K562 (cell line): ENCODE measurements around the gene PIGB. TPM values are rescaled to one million over a fixed set of nuclear protein-coding genes. Genes with fewer than 3 reads are reported as not detected.

ENCODE experiments used
- ATAC-seq: fragments of 200-7000 bp; cut with Tn5 transposase; 3 replicates; pipeline ENCODE4 v1.9.1; 2020; ENCODE audit warnings: moderate library complexity
- BruUV-seq: library from RNA; stranded (reverse); fragments of 400-500 nt; replicated peaks from 2 replicates; lab custom pipeline; 2021; lab: Mats Ljungman, UMichigan
- CTCF ChIA-PET: fragments of 300-600 bp; formaldehyde crosslinking; extraction: SDS; loops from one replicate; lab custom pipeline; 2021; ENCODE audit warnings: low intra/inter-chr PET ratio; lab: Yijun Ruan, JAX
- POLR2A ChIA-PET: fragments of 300-600, 350-650 bp; sonication (Branson Sonifier 250); formaldehyde crosslinking; extraction: SDS; loops from one replicate; lab custom pipeline; 2021; ENCODE audit warnings: antibody characterized with exemption, inconsistent platforms; lab: Yijun Ruan, JAX
- DNase-seq, 4 experiments: peaks; one replicate each; pipeline versions ENCODE4 v3.0.0 to v3.0.0-alpha.2; 2011 to 2018; ENCODE audit warnings: low spot score in 3 of 4, mixed read lengths in 3 of 4; ENCODE audit errors: extremely low read depth in 1 of 4
- FAIRE-seq: peaks from 2 replicates; lab custom pipeline; 2011; peaks lifted over from hg19 to GRCh38; lab: Jason Lieb, UNC
- H2AFZ ChIP-seq: 2 replicates; pipeline ENCODE4 v1.6.0; 2011; ENCODE audit warnings: low read depth, low read length, control low read depth, inconsistent platforms
- H3K27ac ChIP-seq: fragments of 200-600 bp; 3 replicates; pipeline ENCODE4 v1.8.0; 2011; ENCODE audit warnings: low read depth, mild to moderate bottlenecking, control low read depth, inconsistent platforms, low read length, moderate library complexity, mixed read lengths; ENCODE audit errors: extremely low read depth
- H3K27me3 ChIP-seq, 2 experiments: fragments of 300-600 bp in 1 of 2; 2 replicates in 1 of 2; 3 replicates in 1 of 2; pipeline versions ENCODE4 v1.6.0 to v1.8.0; 2011; ENCODE audit warnings: inconsistent platforms in 2 of 2, low read length in 2 of 2, mild to moderate bottlenecking in 1 of 2, mixed read lengths in 1 of 2, moderate library complexity in 1 of 2; ENCODE audit not compliant: control insufficient read depth in 2 of 2, insufficient read depth in 2 of 2
- H3K36me3 ChIP-seq: fragments of 300-600 bp; 3 replicates; pipeline ENCODE4 v1.8.0; 2011; ENCODE audit warnings: mild to moderate bottlenecking, low read length, inconsistent platforms; ENCODE audit not compliant: control insufficient read depth, insufficient read depth
- H3K4me1 ChIP-seq, 2 experiments: fragments of 200-600 bp in 1 of 2; replicated peaks in 1 of 2; 2 replicates in 1 of 2; 3 replicates in 1 of 2; pipeline versions ENCODE4 v1.5.1 to v1.8.0; 2011; ENCODE audit warnings: inconsistent platforms in 2 of 2, low read length in 2 of 2, mild to moderate bottlenecking in 1 of 2, mixed read lengths in 1 of 2, moderate library complexity in 1 of 2; ENCODE audit not compliant: control insufficient read depth in 2 of 2, insufficient read depth in 2 of 2
- H3K4me2 ChIP-seq: 2 replicates; pipeline ENCODE4 v1.6.1; 2011; ENCODE audit warnings: low read length, control low read depth, inconsistent platforms, mixed read lengths; ENCODE audit not compliant: insufficient read depth
- H3K4me3 ChIP-seq: fragments of 200-600 bp; sonication (generic), shearing (Covaris generic); 2 replicates; pipeline ENCODE4 v1.5.1; 2016; ENCODE audit warnings: control low read depth, inconsistent platforms
- H3K79me2 ChIP-seq: fragments of 200-600 bp; 3 replicates; pipeline ENCODE4 v1.8.0; 2011; ENCODE audit warnings: low read length, inconsistent platforms; ENCODE audit not compliant: control insufficient read depth, insufficient read depth
- H3K9ac ChIP-seq, 2 experiments: 2 replicates each; pipeline versions ENCODE4 v1.6.0 to v1.6.1; 2011; ENCODE audit warnings: low read depth in 2 of 2, low read length in 2 of 2, control low read depth in 1 of 2, inconsistent platforms in 1 of 2, mild to moderate bottlenecking in 1 of 2, mixed read lengths in 1 of 2; ENCODE audit not compliant: insufficient read depth in 1 of 2
- H3K9me1 ChIP-seq: one replicate; pipeline ENCODE4 v1.6.0; 2011; ENCODE audit warnings: inconsistent platforms, mild to moderate bottlenecking, low read length, moderate library complexity; ENCODE audit not compliant: control insufficient read depth, insufficient read depth
- H3K9me3 ChIP-seq: replicated peaks from 2 replicates; pipeline ENCODE4 v1.5.1; 2011; ENCODE audit warnings: low read depth, low read length, inconsistent platforms; ENCODE audit not compliant: control insufficient read depth, insufficient read depth
- H4K20me1 ChIP-seq: replicated peaks from 2 replicates; pipeline ENCODE4 v1.6.1; 2011; ENCODE audit warnings: low read length, inconsistent platforms, mixed read lengths; ENCODE audit not compliant: control insufficient read depth, insufficient read depth
- FOXK1 ChIP-seq: sonication (generic); formaldehyde crosslinking; IDR thresholded peaks from 2 replicates; pipeline ENCODE4 v1.8.0; 2022; ENCODE audit warnings: missing genetic modification reagents, mild to moderate bottlenecking, borderline replicate concordance
- HNRNPH1 ChIP-seq: fragments of 200-400 bp; formaldehyde crosslinking; optimal IDR thresholded peaks from 2 replicates; pipeline ENCODE3; 2017; ENCODE audit warnings: low read depth, mild to moderate bottlenecking, low read length, moderate library complexity
- PHTF2 ChIP-seq: fragments of 250-450 bp; sonication (Bioruptor Pico); IDR thresholded peaks from 2 replicates; pipeline ENCODE4 v1.5.0; 2021; ENCODE audit warnings: mild to moderate bottlenecking
- TGIF2 ChIP-seq: sonication (generic); formaldehyde crosslinking; IDR thresholded peaks from 2 replicates; pipeline ENCODE4 v1.8.1; 2022; ENCODE audit warnings: mild to moderate bottlenecking, missing genetic modification reagents, moderate library complexity
- ZNF124 ChIP-seq: sonication (generic); formaldehyde crosslinking; IDR thresholded peaks from 2 replicates; pipeline ENCODE4 v1.8.1; 2022; ENCODE audit warnings: missing genetic modification reagents
- ZNF224 ChIP-seq: sonication (generic); formaldehyde crosslinking; IDR thresholded peaks from 2 replicates; pipeline ENCODE4 v1.8.0; 2022; ENCODE audit warnings: mild to moderate bottlenecking, missing genetic modification reagents
- ZNF76 ChIP-seq: fragments of 250-450 bp; sonication (Bioruptor Pico); IDR thresholded peaks from 2 replicates; pipeline ENCODE4 v1.4.0; 2020; ENCODE audit warnings: mild to moderate bottlenecking, moderate library complexity, borderline replicate concordance
- WGBS: fragments of 100-300 bp; shearing (Covaris generic); methylation state at CpG from one replicate; pipeline ENCODE4 v1.1.6; 2016; ENCODE audit warnings: low coverage, mixed read lengths; ENCODE audit not compliant: insufficient coverage; ENCODE audit errors: missing lambda C conversion rate; 5-methylcytosine and 5-hydroxymethylcytosine counted together
- in situ Hi-C: fragments of 300-500 bp; cut with MboI; formaldehyde crosslinking; loops from 4 replicates; pipeline ENCODE4 v1.15.0; 2018; ENCODE audit warnings: inconsistent platforms, mixed read lengths
- intact Hi-C: fragments of 100-400 bp; cut with micrococcal nuclease; formaldehyde crosslinking; loops from 2 replicates; pipeline ENCODE4 v1.14.2; 2022
- polyA plus RNA-seq, 8 experiments: library from polyadenylated mRNA; depleted of rRNA in 4 of 8; stranded (reverse) in 5 of 8; unstranded in 3 of 8; fragments of >200 nt; fragmentation: Nextera tagmentation in 2 of 8; fragmentation: Illumina TruSeq in 1 of 8; extraction: Ambion mirVana in 2 of 8; extraction: Trizol in 1 of 8; gene quantifications; 2 replicates each; pipeline versions ENCODE4 v1.2.1 to v1.2.3, GENCODE V29; 2011 to 2014; ENCODE audit warnings: inconsistent platforms in 1 of 8, missing spikeins in 1 of 8
- total RNA-seq, 7 experiments: library from RNA; depleted of rRNA in 6 of 7; stranded (reverse); fragments of >200 nt in 6 of 7; fragmentation: Illumina TruSeq in 2 of 7; extraction: Trizol in 2 of 7; gene quantifications; 2 replicates each; pipeline versions ENCODE4 v1.2.1 to v1.2.3, GENCODE V29; 2011 to 2021; ENCODE audit warnings: low replicate concordance in 1 of 7
- TF ChIP-seq, protein P1 (sequence below): fragments of 200-800 bp; sonication (Bioruptor generic); IDR thresholded peaks from 2 replicates; pipeline ENCODE4 v1.6.1; 2016; ENCODE audit warnings: missing genetic modification characterization, missing compliant biosample characterization

PIGB gene
- total and polyA plus RNA-seq, 9 of the 15 experiments (the other 6 are each of a cell fraction or from before 2014, with no cell fraction given) = 9.9 to 32.3 (median 18.2) TPM

DNA sequence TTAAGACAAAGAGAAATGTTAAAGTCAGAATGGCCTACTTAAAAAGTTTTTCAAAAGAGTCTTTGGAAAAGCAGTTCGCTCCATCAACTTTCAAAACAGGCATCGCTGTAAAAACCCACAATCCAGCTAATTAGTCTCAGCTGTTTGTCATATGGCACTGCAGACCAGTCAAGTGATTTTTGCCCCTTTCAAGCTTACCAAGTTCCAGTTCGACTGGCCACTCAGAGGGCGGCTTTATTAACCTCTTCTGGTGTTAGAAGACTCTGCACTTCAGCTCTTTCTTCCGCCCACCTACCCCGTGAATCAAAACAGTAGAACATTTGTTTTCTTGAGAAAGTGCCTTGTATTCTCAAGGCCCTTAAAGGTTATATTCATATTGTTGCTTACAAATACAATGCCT lies 48.7 kb upstream of the PIGB start:
- Histone ChIP-seq H3K27ac (no peak overlapping the region), H3K9me1 (no peaks in the 10 kb centered on the region), H3K27me3 (no peaks in the 10 kb centered on the region), H3K9me3 (no peaks in the 10 kb centered on the region), H3K79me2 (peaks cover 88% of the 10 kb centered on the region), H4K20me1 (0 out of 2 replicates have a peak, but pooled peaks cover 5% of the 10 kb centered on the region), H3K36me3 (peaks cover 57% of the 10 kb centered on the region), H3K9ac (no peak overlapping the region), H3K4me1 (peaks cover 9 to 25% of the 10 kb centered on the region in 2 experiments; a peak in 4 of 5 replicates), H3K4me3 (no peak overlapping the region), H2AFZ (no peak overlapping the region), H3K4me2 (no peak overlapping the region)
- ChIA-PET POLR2A (interaction anchor here (1.4 to 3.4 kb wide), 2 partner anchors 9 to 15 kb away, joined by 3 to 14 read pairs; no protein-coding TSS in a partner anchor), CTCF (no interaction called here)
- BruUV-seq = no TSS peak
- intact Hi-C loops (no loop called here), in situ Hi-C loops (no loop called here)
- WGBS = 89% methylated on average over 6 of the region's 6 CpGs
- DNase-seq (no peak), FAIRE-seq (no peak), ATAC-seq (no peak)
- TF ChIP-seq ZNF124 (CRISPR knock-in tag) (no peak), PHTF2 (CRISPR knock-in tag) (no peak), FOXK1 (CRISPR knock-in tag) (no peak), HNRNPH1 (no peak), ZNF76 (no peak), TGIF2 (CRISPR knock-in tag) (no peak), ZNF224 (no peak)
- TF ChIP-seq, protein P1, sequence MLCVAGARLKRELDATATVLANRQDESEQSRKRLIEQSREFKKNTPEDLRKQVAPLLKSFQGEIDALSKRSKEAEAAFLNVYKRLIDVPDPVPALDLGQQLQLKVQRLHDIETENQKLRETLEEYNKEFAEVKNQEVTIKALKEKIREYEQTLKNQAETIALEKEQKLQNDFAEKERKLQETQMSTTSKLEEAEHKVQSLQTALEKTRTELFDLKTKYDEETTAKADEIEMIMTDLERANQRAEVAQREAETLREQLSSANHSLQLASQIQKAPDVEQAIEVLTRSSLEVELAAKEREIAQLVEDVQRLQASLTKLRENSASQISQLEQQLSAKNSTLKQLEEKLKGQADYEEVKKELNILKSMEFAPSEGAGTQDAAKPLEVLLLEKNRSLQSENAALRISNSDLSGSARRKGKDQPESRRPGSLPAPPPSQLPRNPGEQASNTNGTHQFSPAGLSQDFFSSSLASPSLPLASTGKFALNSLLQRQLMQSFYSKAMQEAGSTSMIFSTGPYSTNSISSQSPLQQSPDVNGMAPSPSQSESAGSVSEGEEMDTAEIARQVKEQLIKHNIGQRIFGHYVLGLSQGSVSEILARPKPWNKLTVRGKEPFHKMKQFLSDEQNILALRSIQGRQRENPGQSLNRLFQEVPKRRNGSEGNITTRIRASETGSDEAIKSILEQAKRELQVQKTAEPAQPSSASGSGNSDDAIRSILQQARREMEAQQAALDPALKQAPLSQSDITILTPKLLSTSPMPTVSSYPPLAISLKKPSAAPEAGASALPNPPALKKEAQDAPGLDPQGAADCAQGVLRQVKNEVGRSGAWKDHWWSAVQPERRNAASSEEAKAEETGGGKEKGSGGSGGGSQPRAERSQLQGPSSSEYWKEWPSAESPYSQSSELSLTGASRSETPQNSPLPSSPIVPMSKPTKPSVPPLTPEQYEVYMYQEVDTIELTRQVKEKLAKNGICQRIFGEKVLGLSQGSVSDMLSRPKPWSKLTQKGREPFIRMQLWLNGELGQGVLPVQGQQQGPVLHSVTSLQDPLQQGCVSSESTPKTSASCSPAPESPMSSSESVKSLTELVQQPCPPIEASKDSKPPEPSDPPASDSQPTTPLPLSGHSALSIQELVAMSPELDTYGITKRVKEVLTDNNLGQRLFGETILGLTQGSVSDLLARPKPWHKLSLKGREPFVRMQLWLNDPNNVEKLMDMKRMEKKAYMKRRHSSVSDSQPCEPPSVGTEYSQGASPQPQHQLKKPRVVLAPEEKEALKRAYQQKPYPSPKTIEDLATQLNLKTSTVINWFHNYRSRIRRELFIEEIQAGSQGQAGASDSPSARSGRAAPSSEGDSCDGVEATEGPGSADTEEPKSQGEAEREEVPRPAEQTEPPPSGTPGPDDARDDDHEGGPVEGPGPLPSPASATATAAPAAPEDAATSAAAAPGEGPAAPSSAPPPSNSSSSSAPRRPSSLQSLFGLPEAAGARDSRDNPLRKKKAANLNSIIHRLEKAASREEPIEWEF (CRISPR knock-in tag) = no peak
